HepG2 (cell line): ENCODE measurements around the gene SAMMSON. TPM values are rescaled to one million over a fixed set of nuclear protein-coding genes. Genes with fewer than 3 reads are reported as not detected.

Experiments
- ATAC-seq: fragments of 200-7000 bp; cut with Tn5 transposase; 3 replicates; pipeline ENCODE4 v1.9.1; 2020; ENCODE audit warnings: mild to moderate bottlenecking, moderate library complexity
- BruUV-seq: library from RNA; stranded (reverse); fragments of 400-500 nt; replicated peaks from 2 replicates; lab custom pipeline; 2021; lab: Mats Ljungman, UMichigan
- CTCF ChIA-PET: fragments of 300-600 bp; formaldehyde crosslinking; extraction: SDS; loops from one replicate; lab custom pipeline; 2021; ENCODE audit warnings: low total read pairs, inconsistent platforms, low intra/inter-chr PET ratio; lab: Yijun Ruan, JAX
- POLR2A ChIA-PET: fragments of 350-600 bp; sonication (Branson Sonifier 250); formaldehyde crosslinking; loops from one replicate; lab custom pipeline; 2020; ENCODE audit warnings: antibody characterized with exemption, inconsistent platforms; lab: Yijun Ruan, JAX
- DNase-seq: peaks from one replicate; pipeline ENCODE4 v3.0.0-alpha.2; 2015; ENCODE audit warnings: low spot score
- FAIRE-seq: peaks from 3 replicates; lab custom pipeline; 2011; peaks lifted over from hg19 to GRCh38; lab: Jason Lieb, UNC
- H2AFZ ChIP-seq: one replicate; pipeline ENCODE4 v1.6.1; 2011; ENCODE audit warnings: low read length, inconsistent platforms
- H3K27ac ChIP-seq: fragments of 300-600 bp; 3 replicates; pipeline ENCODE4 v1.8.0; 2011; ENCODE audit warnings: mixed run types, mild to moderate bottlenecking, mixed read lengths, low read length, inconsistent platforms; ENCODE audit not compliant: insufficient read depth; ENCODE audit errors: extremely low read length
- H3K27me3 ChIP-seq, 2 experiments: fragments of 200-600 bp in 1 of 2; 2 replicates in 1 of 2; 3 replicates in 1 of 2; pipeline versions ENCODE4 v1.6.0 to v1.8.0; 2011; ENCODE audit warnings: low read length in 2 of 2, mild to moderate bottlenecking in 2 of 2, moderate library complexity in 2 of 2, inconsistent platforms in 1 of 2; ENCODE audit not compliant: insufficient read depth in 2 of 2, control insufficient read depth in 1 of 2
- H3K36me3 ChIP-seq, 2 experiments: fragments of 200-600 bp in 1 of 2; replicated peaks in 1 of 2; 2 replicates in 1 of 2; 3 replicates in 1 of 2; pipeline versions ENCODE4 v1.5.1 to v1.8.0; 2011; ENCODE audit warnings: low read length in 2 of 2, inconsistent platforms in 1 of 2; ENCODE audit not compliant: insufficient read depth in 2 of 2, control insufficient read depth in 1 of 2
- H3K4me1 ChIP-seq: 2 replicates; pipeline ENCODE4 v1.5.1; 2012; ENCODE audit warnings: low read length, inconsistent platforms; ENCODE audit not compliant: insufficient read depth
- H3K4me2 ChIP-seq: 2 replicates; pipeline ENCODE4 v1.6.0; 2011; ENCODE audit warnings: low read depth, low read length, inconsistent platforms
- H3K4me3 ChIP-seq, 3 experiments: fragments of 200-600 bp in 1 of 3; sonication (generic), shearing (Covaris generic) in 1 of 3; replicated peaks in 1 of 3; 2 replicates each; pipeline ENCODE4 v1.5.1; 2011 to 2016; ENCODE audit warnings: low read length in 3 of 3, inconsistent platforms in 2 of 3, low read depth in 2 of 3, mild to moderate bottlenecking in 2 of 3, control low read depth in 1 of 3, mixed read lengths in 1 of 3; ENCODE audit not compliant: insufficient read depth in 1 of 3
- H3K79me2 ChIP-seq: one replicate; pipeline ENCODE4 v1.6.1; 2011; ENCODE audit warnings: low read length, inconsistent platforms; ENCODE audit not compliant: insufficient read depth
- H3K9ac ChIP-seq: 2 replicates; pipeline ENCODE4 v1.6.0; 2011; ENCODE audit warnings: mild to moderate bottlenecking, low read depth, low read length, inconsistent platforms; ENCODE audit not compliant: insufficient read depth
- H3K9me3 ChIP-seq: 2 replicates; pipeline ENCODE4 v1.5.1; 2012; ENCODE audit warnings: mild to moderate bottlenecking, low read length
- H4K20me1 ChIP-seq: 2 replicates; pipeline ENCODE4 v1.6.0; 2011; ENCODE audit warnings: inconsistent platforms, mild to moderate bottlenecking, low read length, moderate library complexity; ENCODE audit not compliant: insufficient read depth
- FOXJ3 ChIP-seq: sonication (generic); formaldehyde crosslinking; IDR thresholded peaks from 2 replicates; pipeline ENCODE4 v1.4.0; 2020; ENCODE audit warnings: missing genetic modification reagents, mild to moderate bottlenecking, borderline replicate concordance
- ISX ChIP-seq: sonication (generic); formaldehyde crosslinking; conservative IDR thresholded peaks from 2 replicates; pipeline ENCODE4 v1.5.0; 2020; ENCODE audit warnings: missing genetic modification reagents
- JUNB ChIP-seq: sonication (generic); formaldehyde crosslinking; IDR thresholded peaks from 2 replicates; pipeline ENCODE4 v1.8.0; 2022; ENCODE audit warnings: missing genetic modification reagents, mild to moderate bottlenecking, borderline replicate concordance
- KDM5A ChIP-seq: fragments of 200-600 bp; sonication (generic); IDR thresholded peaks from 2 replicates; pipeline ENCODE4 v1.7.0; 2018; ENCODE audit warnings: antibody characterized with exemption, mild to moderate bottlenecking, low read length, borderline replicate concordance
- REL ChIP-seq: sonication (generic); formaldehyde crosslinking; conservative IDR thresholded peaks from 2 replicates; pipeline ENCODE4 v1.8.0; 2022; ENCODE audit warnings: mild to moderate bottlenecking, missing genetic modification reagents, moderate library complexity
- SMC3 ChIP-seq: IDR thresholded peaks from 2 replicates; pipeline ENCODE4 v1.6.1; 2011; ENCODE audit warnings: low read length, improper control_type of control experiment
- TGIF2 ChIP-seq: IDR thresholded peaks from 2 replicates; pipeline ENCODE4 v1.6.1; 2016; ENCODE audit warnings: control low read depth, missing compliant biosample characterization
- ZNF282 ChIP-seq: fragments of 450-650 bp; IDR thresholded peaks from 2 replicates; pipeline ENCODE4 v1.6.1; 2018; ENCODE audit not compliant: partially characterized antibody
- ZNF326 ChIP-seq: sonication (generic); formaldehyde crosslinking; IDR thresholded peaks from 2 replicates; pipeline ENCODE4 v1.4.0; 2020; ENCODE audit warnings: missing genetic modification reagents, borderline replicate concordance
- ZNF546 ChIP-seq: sonication (generic); formaldehyde crosslinking; conservative IDR thresholded peaks from 2 replicates; pipeline ENCODE4 v1.8.1; 2023; ENCODE audit warnings: mild to moderate bottlenecking, missing genetic modification reagents
- WGBS: methylation state at CpG from one replicate; pipeline ENCODE4 v1.1.6; 2017; ENCODE audit warnings: low lambda C conversion rate; 5-methylcytosine and 5-hydroxymethylcytosine counted together
- in situ Hi-C: cut with HindIII; loops from 2 replicates; pipeline ENCODE4 v1.10.0; 2017; ENCODE audit warnings: low pct_unique_long_range_greater_than_20kb; ENCODE audit not compliant: extremely low pct_ligation_motif_present
- intact Hi-C: fragments of 100-400 bp; cut with micrococcal nuclease; formaldehyde crosslinking; loops from one replicate; pipeline ENCODE4 v1.10.0; 2022; ENCODE audit not compliant: unreplicated experiment
- polyA plus RNA-seq, 8 experiments: library from polyadenylated mRNA; depleted of rRNA in 3 of 8; stranded (reverse) in 7 of 8; unstranded in 1 of 8; fragments of >200 nt; fragmentation: Illumina TruSeq in 4 of 8; extraction: Trizol in 4 of 8; gene quantifications; 2 replicates each; pipeline versions ENCODE4 v1.2.1 to v1.2.3, GENCODE V29; 2011 to 2016; ENCODE audit warnings: low read depth in 4 of 8, missing spikeins in 1 of 8, mixed read lengths in 1 of 8; ENCODE audit not compliant: insufficient read depth in 1 of 8
- total RNA-seq, 5 experiments: library from RNA; depleted of rRNA; stranded (reverse); fragments of >200 nt; fragmentation: Illumina TruSeq; extraction: Trizol; gene quantifications; 2 replicates each; pipeline ENCODE4 v1.2.3, GENCODE V29; 2016; ENCODE audit warnings: low read depth in 1 of 5

The SAMMSON gene
- total and polyA plus RNA-seq, 2 of the 13 experiments (the other 11 are each of a cell fraction or from before 2014, with no cell fraction given), result not detected

GRCh38 chr3:70067860-70068521 is 68.5 kb downstream of the SAMMSON start:
- Histone ChIP-seq H3K9ac (no peak overlapping the region), H3K4me1 (peaks cover 15% of the 10 kb centered on the region), H3K79me2 (no peaks in the 10 kb centered on the region), H3K4me3 (no peak overlapping the region), H3K9me3 (no peaks in the 10 kb centered on the region), H3K27ac (no peak overlapping the region), H3K27me3 (no peaks in the 10 kb centered on the region; a peak in 1 of 5 replicates), H3K4me2 (no peak overlapping the region), H2AFZ (no peak overlapping the region), H3K36me3 (no peaks in the 10 kb centered on the region)
- ATAC-seq (no peak), FAIRE-seq (no peak), DNase-seq (no peak)
- intact Hi-C loops, result no loop called here
- WGBS, result 50% methylated on average over 7 of the region's 7 CpGs
- POLR2A ChIA-PET, result no interaction called here
- CTCF ChIA-PET, result no interaction called here
- in situ Hi-C loops, result loop anchor here (10.0 kb wide), 2 partner anchors 287 to 1587 kb away; no protein-coding TSS in a partner anchor
- no TSS peak for BruUV-seq
- TF ChIP-seq SMC3, result no peak
- TF ChIP-seq ZNF546 (CRISPR knock-in tag), result no peak
- no peak for TF ChIP-seq ISX (CRISPR knock-in tag)
- TF ChIP-seq TGIF2, result no peak
- TF ChIP-seq FOXJ3 (CRISPR knock-in tag), result no peak
- no peak for TF ChIP-seq KDM5A
- no peak for TF ChIP-seq ZNF326 (CRISPR knock-in tag)
- TF ChIP-seq JUNB, result no peak
- TF ChIP-seq REL (CRISPR knock-in tag), result no peak
- no peak for TF ChIP-seq ZNF282
- TF ChIP-seq, all 625 proteins: peak for 0
- H4K20me1 ChIP-seq, result no peaks in the 10 kb centered on the region
